ENCODE measurements around the gene PVR. TPM values are rescaled to one million over a fixed set of nuclear protein-coding genes. Genes with fewer than 3 reads are reported as not detected.

Gene PVR
- total and polyA plus RNA-seq, 4 donors = 11.4 to 49.0 (median 32.1) TPM

GRCh38 chr19:44673510-44673909, 29.8 kb downstream of the PVR start:
- H3K4me1 ChIP-seq (ENCODE audit: control insufficient read depth in 4 of 4, insufficient read depth in 4 of 4, low read length in 3 of 4) = no peaks in the 10 kb centered on the region
- DNase-seq (ENCODE audit: low spot score) = no peak
- no peak overlapping the region for H3K9ac ChIP-seq (ENCODE audit: low read depth in 1 of 2, low read length in 2 of 2)
- peaks cover 0 to 8% (median 3%) of the 10 kb centered on the region in 4 donors for H3K36me3 ChIP-seq (ENCODE audit: control insufficient read depth in 4 of 4, insufficient read depth in 3 of 4, low read depth in 1 of 4, low read length in 3 of 4)
- TF ChIP-seq ZBTB33 (IDR thresholded peaks at IDR 0.05) = no peak
- TF ChIP-seq RXRA (IDR thresholded peaks at IDR 0.05) = no peak
- TF ChIP-seq EGR1 (IDR thresholded peaks at IDR 0.05; ENCODE audit: low read depth in 2 of 2) = no peak
- TF ChIP-seq GABPA (IDR thresholded peaks at IDR 0.05 in 1 of 2, conservative IDR thresholded peaks at IDR 0.05 in 1 of 2) = no peak
- no peak for TF ChIP-seq TAF1 (conservative IDR thresholded peaks at IDR 0.05)
- no peak for TF ChIP-seq JUND (IDR thresholded peaks at IDR 0.05)
- no peak for TF ChIP-seq YY1 (IDR thresholded peaks at IDR 0.05)
- TF ChIP-seq MAX (IDR thresholded peaks at IDR 0.05) = no peak
- no peak for TF ChIP-seq FOXA2 (IDR thresholded peaks at IDR 0.05)
- H3K27me3 ChIP-seq (ENCODE audit: control insufficient read depth in 4 of 4, insufficient read depth in 4 of 4, low read length in 3 of 4) = no peaks in the 10 kb centered on the region
- no peak overlapping the region for H3K27ac ChIP-seq (ENCODE audit: low read depth in 1 of 2, low read length in 2 of 2)
- WGBS = 96% methylated on average over 4 of the region's 4 CpGs
- H3K9me3 ChIP-seq (ENCODE audit: control insufficient read depth in 4 of 4, low read length in 3 of 4) = no peaks in the 10 kb centered on the region
- no peak overlapping the region for H3K4me3 ChIP-seq (ENCODE audit: low read depth in 1 of 3, low read length in 3 of 3)

GRCh38 chr19:44675521-44675920, 31.8 kb downstream of the PVR start:
- no peaks in the 10 kb centered on the region for H3K9me3 ChIP-seq (ENCODE audit: control insufficient read depth in 4 of 4, low read length in 3 of 4)
- no peak overlapping the region for H3K9ac ChIP-seq (ENCODE audit: low read depth in 1 of 2, low read length in 2 of 2)
- H3K4me3 ChIP-seq (ENCODE audit: low read depth in 1 of 3, low read length in 3 of 3) = no peak overlapping the region
- no peaks in the 10 kb centered on the region for H3K27me3 ChIP-seq (ENCODE audit: control insufficient read depth in 4 of 4, insufficient read depth in 4 of 4, low read length in 3 of 4)
- no peaks in the 10 kb centered on the region for H3K4me1 ChIP-seq (ENCODE audit: control insufficient read depth in 4 of 4, insufficient read depth in 4 of 4, low read length in 3 of 4)
- TF ChIP-seq ZBTB33 (IDR thresholded peaks at IDR 0.05) (no peak), FOXA2 (IDR thresholded peaks at IDR 0.05) (no peak), EGR1 (IDR thresholded peaks at IDR 0.05; ENCODE audit: low read depth in 2 of 2) (no peak), CTCF (IDR thresholded peaks at IDR 0.05; ENCODE audit: low read depth, low read length, missing input control) (no peak), HNF4A (conservative IDR thresholded peaks at IDR 0.05) (no peak), TAF1 (conservative IDR thresholded peaks at IDR 0.05) (no peak), ATF3 (IDR thresholded peaks at IDR 0.05) (no peak), NR2F2 (IDR thresholded peaks at IDR 0.05) (no peak), MAX (IDR thresholded peaks at IDR 0.05) (no peak)
- peaks cover 0 to 8% (median 3%) of the 10 kb centered on the region in 4 donors for H3K36me3 ChIP-seq (ENCODE audit: control insufficient read depth in 4 of 4, insufficient read depth in 3 of 4, low read depth in 1 of 4, low read length in 3 of 4)
- no peak for DNase-seq (ENCODE audit: low spot score)
- WGBS = 97% methylated on average over 6 of the region's 6 CpGs
- no peak overlapping the region for H3K27ac ChIP-seq (ENCODE audit: low read depth in 1 of 2, low read length in 2 of 2)

All from liver (tissue), 9 donors.